HT-29 (cell line): ENCODE results near the gene MICALL1. TPM values are rescaled to one million over a fixed set of nuclear protein-coding genes. Genes with fewer than 3 reads are reported as not detected.
"Not testable (repeated sequence)": the region's sequence is repeated elsewhere in the genome, so short reads cannot be mapped to it uniquely, and the experiment has no call there.

Experiments
- DNase-seq: peaks from one replicate; pipeline ENCODE4 v3.0.0-alpha.2; 2015; ENCODE audit warnings: low spot score
- total RNA-seq: library from RNA; depleted of rRNA; stranded (reverse); fragments of >200 nt; shearing (Covaris generic); gene quantifications from 2 replicates; pipeline ENCODE4 v1.2.3, GENCODE V29; 2014

Gene MICALL1
- total RNA-seq, 1 experiment from 2014 or later: 23.7 TPM

GRCh38 chr22:37954686-37955085 lies 48.6 kb downstream of the MICALL1 start:
- no peak for DNase-seq

- DNase-seq: not testable (repeated sequence)
Observed at GRCh38 chr22:37955825-37956397, 49.8 kb downstream of the MICALL1 start.

GRCh38 chr22:37957232-37957631 lies 51.1 kb downstream of the MICALL1 start:
- no peak for DNase-seq

- DNase-seq: no peak
Observed at GRCh38 chr22:37959231-37959825, 53.2 kb downstream of the MICALL1 start.

- no peak for DNase-seq
Observed at GRCh38 chr22:37961062-37961461, 55.0 kb downstream of the MICALL1 start.

GRCh38 chr22:37965940-37966664 lies 60.0 kb downstream of the MICALL1 start:
- DNase-seq: no peak

GRCh38 chr22:37967147-37967546 lies 61.0 kb downstream of the MICALL1 start:
- DNase-seq: no peak

GRCh38 chr22:37967637-37968451 lies 61.7 kb downstream of the MICALL1 start:
- DNase-seq: no peak

GRCh38 chr22:37968452-37969251 lies 62.6 kb downstream of the MICALL1 start:
- DNase-seq: no peak

GRCh38 chr22:37970864-37971263 lies 64.8 kb downstream of the MICALL1 start:
- DNase-seq: no peak

GRCh38 chr22:37971475-37972434 lies 65.7 kb downstream of the MICALL1 start:
- no peak for DNase-seq

- DNase-seq: no peak
Observed at GRCh38 chr22:37972527-37972926, 66.4 kb downstream of the MICALL1 start.

GRCh38 chr22:37973271-37974170 lies 67.4 kb downstream of the MICALL1 start:
- DNase-seq: no peak

- no peak for DNase-seq
Observed at GRCh38 chr22:37975153-37975552, 69.1 kb downstream of the MICALL1 start.

- DNase-seq: not testable (repeated sequence)
Observed at GRCh38 chr22:37976022-37976421, 69.9 kb downstream of the MICALL1 start.

GRCh38 chr22:37976547-37976946 lies 70.5 kb downstream of the MICALL1 start:
- DNase-seq: no peak

GRCh38 chr22:37979782-37980181 lies 73.7 kb downstream of the MICALL1 start:
- no peak for DNase-seq

GRCh38 chr22:37981282-37982011 lies 75.3 kb downstream of the MICALL1 start:
- DNase-seq: no peak
